Thyroid gland (tissue), 4 donors: ENCODE measurements around the gene GRB10. TPM values are rescaled to one million over a fixed set of nuclear protein-coding genes. Genes with fewer than 3 reads are reported as not detected.
A peak's percentile ranks its signal among the peaks of the same experiment; 100 is the strongest.

Experiments used
- DNase-seq, 2 donors: peaks; one replicate each; pipeline ENCODE4 v3.0.0-alpha.2; 2019
- H3K27ac ChIP-seq, 3 donors: fragments of 200-600 bp; sonication (generic); 1 replicate in 2 of 3; 2 replicates in 1 of 3; pipeline ENCODE4 v1.5.1; 2016 to 2019; ENCODE audit warnings: mild to moderate bottlenecking in 1 of 3, moderate library complexity in 1 of 3
- H3K27me3 ChIP-seq: fragments of 200-600 bp; sonication (generic); one replicate; pipeline ENCODE4 v1.5.1; 2019
- H3K36me3 ChIP-seq, 2 donors: fragments of 200-600 bp; sonication (generic); one replicate each; pipeline ENCODE4 v1.5.1; 2016 to 2019
- H3K4me1 ChIP-seq, 2 donors: fragments of 200-600 bp; sonication (generic); one replicate each; pipeline ENCODE4 v1.5.1; 2017 to 2019
- H3K4me3 ChIP-seq, 3 donors: fragments of 200-600 bp; sonication (generic); replicated peaks in 1 of 3; 1 replicate in 2 of 3; 2 replicates in 1 of 3; pipeline ENCODE4 v1.5.1; 2016; ENCODE audit warnings: mild to moderate bottlenecking in 1 of 3
- H3K9me3 ChIP-seq: fragments of 200-600 bp; sonication (generic); one replicate; pipeline ENCODE4 v1.5.1; 2017
- CTCF ChIP-seq, 6 experiments: fragments of 200-600 bp in 3 of 6; fragments of 450-650 bp in 3 of 6; sonication (generic) in 3 of 6; IDR thresholded peaks; one replicate each; pipeline ENCODE4 v1.5.1; 2016 to 2019; ENCODE audit warnings: antibody characterized with exemption in 6 of 6, mild to moderate bottlenecking in 2 of 6, inconsistent platforms in 1 of 6, moderate library complexity in 1 of 6
- POLR2A ChIP-seq, 2 donors: fragments of 450-650 bp; IDR thresholded peaks; one replicate each; pipeline ENCODE4 v1.6.1; 2017; ENCODE audit warnings: antibody characterized with exemption in 2 of 2, mild to moderate bottlenecking in 2 of 2, moderate library complexity in 1 of 2
- WGBS, 2 donors: methylation state at CpG; one replicate each; pipeline ENCODE4 v1.1.5; 2017; 5-methylcytosine and 5-hydroxymethylcytosine counted together
- intact Hi-C: fragments of 100-400 bp; cut with DNase I; formaldehyde crosslinking; loops from one replicate; pipeline ENCODE4 v1.15.1; 2023
- total RNA-seq, 4 donors: library from RNA; depleted of rRNA; stranded (reverse); fragments of >200 nt; gene quantifications; one replicate each; pipeline ENCODE4 v1.2.3, GENCODE V29; 2016

GRB10 gene
- total RNA-seq, 4 donors from 2014 or later = 21.3 to 99.2 (median 39.6) TPM

GRCh38 chr7:50684713-50685075, 98.0 kb downstream of the GRB10 start:
- WGBS, 2 donors = 64 to 71% methylated on average over 4 of the region's 4 CpGs
- Histone ChIP-seq H3K4me1 (peaks cover 7 to 11% of the 10 kb centered on the region in 2 donors), H3K27ac (peak overlapping the region in 1 of 3 donors; percentile 8), H3K9me3 (no peaks in the 10 kb centered on the region), H3K36me3 (no peaks in the 10 kb centered on the region), H3K27me3 (no peaks in the 10 kb centered on the region), H3K4me3 (no peak overlapping the region)
- TF ChIP-seq POLR2A (IDR thresholded peaks at IDR 0.05) (no peak), CTCF (IDR thresholded peaks at IDR 0.05) (no peak)
- intact Hi-C loops = no loop called here
- no peak for DNase-seq

GRCh38 chr7:50684011-50684712, 98.5 kb downstream of the GRB10 start:
- Histone ChIP-seq H3K4me3 (no peak overlapping the region), H3K36me3 (no peaks in the 10 kb centered on the region), H3K27ac (no peak overlapping the region), H3K27me3 (no peaks in the 10 kb centered on the region), H3K9me3 (no peaks in the 10 kb centered on the region), H3K4me1 (peaks cover 7 to 11% of the 10 kb centered on the region in 2 donors)
- WGBS, 2 donors = 89 to 93% methylated on average over 5 of the region's 5 CpGs
- TF ChIP-seq POLR2A (IDR thresholded peaks at IDR 0.05) (no peak), CTCF (IDR thresholded peaks at IDR 0.05) (no peak)
- intact Hi-C loops = no loop called here
- DNase-seq = no peak

DNA sequence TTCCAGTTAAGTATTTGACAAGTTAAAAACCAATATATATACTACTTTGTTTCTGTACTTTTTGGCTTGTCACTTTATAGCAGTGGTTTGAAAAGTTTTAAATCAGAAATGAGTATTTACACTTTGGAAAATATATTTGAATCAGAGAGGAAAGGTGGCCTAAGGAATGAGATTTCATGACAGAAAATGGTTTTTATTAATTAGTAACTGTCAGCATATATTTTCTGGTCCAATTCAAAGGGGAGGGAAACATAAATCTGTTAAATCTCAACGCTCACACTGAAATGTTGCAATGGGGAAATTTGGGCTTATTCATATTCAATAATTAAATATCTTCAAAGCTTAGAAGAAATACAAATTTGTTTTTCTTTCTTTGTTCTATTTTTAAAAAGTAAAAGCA, 100.1 kb downstream of the GRB10 start:
- no peak overlapping the region for H3K27ac ChIP-seq
- no peaks in the 10 kb centered on the region for H3K27me3 ChIP-seq
- TF ChIP-seq POLR2A (IDR thresholded peaks at IDR 0.05) (no peak), CTCF (IDR thresholded peaks at IDR 0.05) (no peak)
- DNase-seq = no peak
- H3K9me3 ChIP-seq = no peaks in the 10 kb centered on the region
- H3K36me3 ChIP-seq = no peaks in the 10 kb centered on the region
- H3K4me1 ChIP-seq = peaks cover 7 to 15% of the 10 kb centered on the region in 2 donors
- no peak overlapping the region for H3K4me3 ChIP-seq
- intact Hi-C loops = no loop called here
- 96 to 99% methylated on average over 1 of the region's 1 CpG for WGBS, 2 donors

DNA sequence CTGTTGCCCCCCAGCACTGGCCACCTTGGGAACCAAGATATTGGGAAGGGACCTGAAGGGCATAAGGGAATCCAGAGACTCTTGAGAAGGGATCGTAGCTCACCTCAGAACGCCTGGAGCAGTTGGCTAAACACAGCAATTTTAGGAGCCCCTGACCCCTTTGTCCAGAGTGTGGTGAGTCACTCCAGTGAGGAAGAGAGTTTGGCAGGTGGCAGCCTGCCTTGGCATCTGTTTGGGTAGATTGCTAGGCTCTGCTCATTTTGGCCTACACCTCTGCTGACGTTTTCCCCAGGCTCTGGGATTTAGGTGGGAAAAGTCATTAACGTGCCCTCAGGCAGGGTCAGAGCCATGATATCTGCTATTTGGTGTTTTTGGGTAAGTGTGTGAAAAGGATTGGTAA, 100.6 kb downstream of the GRB10 start:
- intact Hi-C loops = no loop called here
- H3K4me1 ChIP-seq = peaks cover 7 to 20% of the 10 kb centered on the region in 2 donors
- H3K36me3 ChIP-seq = no peaks in the 10 kb centered on the region
- DNase-seq = no peak
- no peak overlapping the region for H3K27ac ChIP-seq
- 43 to 49% methylated on average over 4 of the region's 4 CpGs for WGBS, 2 donors
- no peaks in the 10 kb centered on the region for H3K9me3 ChIP-seq
- H3K27me3 ChIP-seq = no peaks in the 10 kb centered on the region
- no peak overlapping the region for H3K4me3 ChIP-seq
- TF ChIP-seq POLR2A (IDR thresholded peaks at IDR 0.05) = no peak
- TF ChIP-seq CTCF (IDR thresholded peaks at IDR 0.05) = no peak

DNA sequence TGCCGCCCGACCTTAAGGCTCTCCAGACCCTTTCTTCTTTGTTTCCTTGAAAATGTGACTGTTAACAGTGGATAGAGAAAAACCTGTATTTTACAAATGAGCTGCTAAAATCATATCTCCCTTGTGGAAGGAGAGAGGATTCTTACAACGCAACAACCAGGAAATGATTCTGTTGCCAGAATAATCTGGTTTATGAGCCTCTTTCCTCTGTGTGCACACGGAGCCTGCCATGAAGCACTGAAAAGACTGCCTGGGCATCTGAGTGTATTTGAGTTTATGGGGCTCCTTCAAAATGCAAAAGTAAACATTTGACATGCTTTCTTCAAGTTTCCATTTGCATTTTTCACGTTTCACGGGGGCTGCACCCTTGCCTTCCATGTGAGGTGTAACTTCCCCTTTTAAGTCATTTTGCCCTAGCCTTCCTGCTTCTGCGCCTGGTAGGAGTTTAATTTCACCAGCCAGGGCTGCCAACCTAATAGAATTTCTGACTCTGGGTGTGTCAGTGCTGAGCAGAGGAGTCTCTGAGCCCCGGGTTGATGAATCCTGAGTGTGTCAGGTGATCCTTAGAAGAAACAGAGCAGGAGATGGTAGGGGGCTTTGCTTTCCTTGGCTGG, 101.2 kb downstream of the GRB10 start:
- TF ChIP-seq CTCF (IDR thresholded peaks at IDR 0.05) = no peak
- TF ChIP-seq POLR2A (IDR thresholded peaks at IDR 0.05) = no peak
- H3K27ac ChIP-seq = no peak overlapping the region

More for the DNA sequence above, 101.2 kb downstream of the GRB10 start:
- WGBS, 2 donors = 60 to 74% methylated on average over 8 of the region's 8 CpGs
- H3K36me3 ChIP-seq = no peaks in the 10 kb centered on the region
- no peak for DNase-seq
- H3K4me1 ChIP-seq = peaks cover 7 to 25% of the 10 kb centered on the region in 2 donors
- intact Hi-C loops = no loop called here
- no peaks in the 10 kb centered on the region for H3K9me3 ChIP-seq
- H3K4me3 ChIP-seq = no peak overlapping the region
- no peaks in the 10 kb centered on the region for H3K27me3 ChIP-seq
